ENCODE results near the gene ACSM3.
A peak's percentile ranks its signal among the peaks of the same experiment; 100 is the strongest.

Gene ACSM3

GRCh38 chr16:20844054-20844453, 80.2 kb downstream of the ACSM3 start:
- Mint-ChIP-seq H3K36me3 (ENCODE audit: low read depth) (peaks cover 21% of the 10 kb centered on the region), H3K4me1 (ENCODE audit: low read depth) (peaks cover 27% of the 10 kb centered on the region), H3K4me3 (no peak overlapping the region), H3K27me3 (ENCODE audit: low read depth) (no peaks in the 10 kb centered on the region), H3K9me3 (no peaks in the 10 kb centered on the region), H3K27ac (peak overlapping the region; percentile 39)

GRCh38 chr16:20844588-20844987, 80.8 kb downstream of the ACSM3 start:
- no peak overlapping the region for H3K4me3 Mint-ChIP-seq
- peaks cover 27% of the 10 kb centered on the region for H3K4me1 Mint-ChIP-seq (ENCODE audit: low read depth)
- H3K36me3 Mint-ChIP-seq (ENCODE audit: low read depth): peaks cover 18% of the 10 kb centered on the region
- no peaks in the 10 kb centered on the region for H3K27me3 Mint-ChIP-seq (ENCODE audit: low read depth)
- peak overlapping the region; percentile 51 for H3K27ac Mint-ChIP-seq
- no peaks in the 10 kb centered on the region for H3K9me3 Mint-ChIP-seq

- peaks cover 39% of the 10 kb centered on the region for H3K4me1 Mint-ChIP-seq (ENCODE audit: low read depth)
- H3K36me3 Mint-ChIP-seq (ENCODE audit: low read depth): peaks cover 12% of the 10 kb centered on the region
- no peak overlapping the region for H3K27ac Mint-ChIP-seq
- no peaks in the 10 kb centered on the region for H3K9me3 Mint-ChIP-seq
- H3K27me3 Mint-ChIP-seq (ENCODE audit: low read depth): no peaks in the 10 kb centered on the region
- no peak overlapping the region for H3K4me3 Mint-ChIP-seq
These were observed 82.2 kb downstream of the ACSM3 start for GRCh38 chr16:20846030-20846429.

- no peak overlapping the region for H3K27ac Mint-ChIP-seq
- no peaks in the 10 kb centered on the region for H3K9me3 Mint-ChIP-seq
- peaks cover 11% of the 10 kb centered on the region for H3K36me3 Mint-ChIP-seq (ENCODE audit: low read depth)
- H3K4me3 Mint-ChIP-seq: no peak overlapping the region
- no peaks in the 10 kb centered on the region for H3K27me3 Mint-ChIP-seq (ENCODE audit: low read depth)
- H3K4me1 Mint-ChIP-seq (ENCODE audit: low read depth): peaks cover 39% of the 10 kb centered on the region
These were observed 82.7 kb downstream of the ACSM3 start for GRCh38 chr16:20846551-20846950.

Measured in T-helper 1 cell treated with Interleukin-12 subunit alpha and Interleukin-12 subunit beta and Interleukin-4 antibody, amounts not matched to agents 30 μg/mL and 1 μg/mL, for 36 hours (primary cell).